ENCODE data around the gene GLB1L.

GRCh38 chr2:219285894-219286425, 40.7 kb upstream of the GLB1L start:
- no peak for TF ChIP-seq CTCF (optimal IDR thresholded peaks at IDR 0.05 in 1 of 3, IDR thresholded peaks at IDR 0.05 in 1 of 3, conservative IDR thresholded peaks at IDR 0.05 in 1 of 3; ENCODE audit: extremely low read depth in 1 of 3, insufficient read depth in 2 of 3, low read length in 3 of 3)
- no peak for TF ChIP-seq EZH2 (IDR thresholded peaks at IDR 0.05; ENCODE audit: low read length)
